GM19395 (cell line): ENCODE data around the gene RAB22A.
A peak's percentile ranks its signal among the peaks of the same experiment; 100 is the strongest.
"Not testable (repeated sequence)": the region's sequence is repeated elsewhere in the genome, so short reads cannot be mapped to it uniquely, and the experiment has no call there.

Source experiments
- ATAC-seq: cut with Tn5 transposase; IDR thresholded peaks from one replicate; pipeline ENCODE4 v1.9.1; 2021; ENCODE audit warnings: mild to moderate bottlenecking, moderate library complexity; ENCODE audit not compliant: unreplicated experiment

RAB22A gene

DNA sequence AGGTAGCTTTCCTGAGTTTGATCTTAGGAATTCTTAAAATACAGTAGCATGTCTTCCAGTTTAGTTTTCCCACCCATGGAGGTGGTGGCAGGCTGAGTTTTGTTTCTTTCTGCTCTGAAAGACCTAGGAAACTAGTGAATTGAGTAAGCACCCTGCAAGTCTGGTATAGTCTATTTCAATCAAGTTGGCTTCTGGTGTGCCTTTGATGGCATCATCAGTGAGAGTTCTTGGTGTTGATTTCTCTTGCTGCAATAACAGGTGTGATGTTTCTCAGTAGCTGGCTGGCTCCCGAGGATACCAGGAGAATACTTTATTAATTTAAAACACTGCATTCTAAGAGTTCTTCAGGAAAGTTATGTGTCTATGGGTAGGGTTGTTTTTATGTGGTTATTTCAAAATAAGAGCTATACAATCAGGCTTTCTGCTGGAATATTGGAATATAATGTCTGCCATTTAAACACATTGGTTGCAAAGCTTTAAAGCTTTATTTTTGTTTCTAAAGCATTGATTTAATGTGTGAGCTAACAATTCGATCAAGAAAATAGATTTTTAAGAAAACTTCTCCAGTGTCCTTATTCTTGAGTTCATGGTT, 98.5 kb downstream of the RAB22A start:
- peak; percentile 59 for ATAC-seq

GRCh38 chr20:58408603-58409246, 99.2 kb downstream of the RAB22A start:
- ATAC-seq, result no peak

DNA sequence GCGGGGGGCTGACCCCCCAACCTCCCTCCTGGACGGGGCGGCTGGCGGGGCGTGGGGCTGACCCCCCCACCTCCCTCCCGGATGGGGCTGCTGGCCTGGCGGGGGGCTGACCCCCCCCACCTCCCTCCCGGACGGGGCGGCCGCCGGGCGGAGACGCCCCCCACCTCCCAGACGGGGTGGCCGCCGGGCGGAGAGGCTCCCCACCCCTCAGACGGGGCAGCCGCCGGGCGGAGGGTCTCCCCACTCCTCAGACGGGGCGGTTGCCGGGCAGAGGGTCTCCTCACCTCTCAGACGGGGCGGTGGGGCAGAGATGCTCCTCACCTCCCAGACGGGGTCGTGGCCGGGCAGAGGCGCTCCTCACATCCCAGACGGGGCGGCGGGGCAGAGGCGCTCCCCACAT, 104.7 kb downstream of the RAB22A start:
- ATAC-seq, result not testable (repeated sequence)

GRCh38 chr20:58414786-58415185, 105.3 kb downstream of the RAB22A start:
- not testable (repeated sequence) for ATAC-seq

GRCh38 chr20:58416057-58416456, 106.5 kb downstream of the RAB22A start:
- ATAC-seq, result no peak

- ATAC-seq, result no peak
Observed at GRCh38 chr20:58416835-58417234, 107.3 kb downstream of the RAB22A start.
